ENCODE results near the gene ADCK1.
A peak's percentile ranks its signal among the peaks of the same experiment; 100 is the strongest.
"Not testable (repeated sequence)": the region's sequence is repeated elsewhere in the genome, so short reads cannot be mapped to it uniquely, and the experiment has no call there.

The ADCK1 gene

DNA sequence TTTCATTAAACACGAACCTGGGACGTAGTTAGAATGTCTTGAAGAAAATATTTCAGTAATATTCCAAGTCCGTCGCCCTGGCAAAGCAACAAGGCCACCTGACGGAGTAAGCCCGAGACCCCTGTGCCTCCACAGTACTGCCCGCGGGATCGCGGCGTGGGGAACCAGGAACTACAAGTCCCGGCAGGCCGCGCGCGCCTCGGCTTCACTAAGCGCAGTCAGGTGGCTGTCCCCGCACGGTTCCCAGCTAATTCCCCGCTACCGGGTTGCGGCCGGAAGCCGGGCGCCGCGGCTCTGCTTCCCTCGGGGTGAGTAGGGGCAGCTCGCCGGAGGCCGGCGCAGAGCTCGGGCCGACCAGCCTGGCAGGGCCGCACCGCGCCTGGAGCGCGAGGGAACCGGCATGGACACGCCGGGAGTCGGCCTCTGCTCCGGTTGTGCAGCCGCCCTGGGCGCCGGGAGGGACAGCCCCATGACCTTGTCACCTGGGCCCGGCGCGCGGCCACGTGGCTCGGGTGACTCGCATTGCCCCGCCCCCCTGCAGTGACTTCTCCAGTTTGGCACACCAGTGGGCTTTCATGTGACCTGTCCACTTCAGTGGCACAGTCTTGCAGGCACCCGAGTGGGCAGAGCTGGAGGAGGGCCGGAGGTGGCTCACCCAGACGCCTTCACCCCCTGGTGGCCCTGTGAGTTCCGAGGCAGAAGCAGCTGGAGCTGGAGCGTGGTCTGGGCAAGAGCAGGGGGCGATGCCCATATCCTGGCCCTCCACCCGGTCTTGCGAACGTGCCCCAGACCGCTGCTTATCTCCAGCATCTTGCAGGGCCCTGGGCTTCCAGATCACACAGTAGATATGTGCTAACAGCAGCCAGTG lies at the start of gene ADCK1:
Gene ADCK1 (plus strand): TSS at position 247 of the 868 bp plus-strand sequence. CDS start 18,870 bp downstream, outside the sequence.
- H3K36me3 ChIP-seq (ENCODE audit: control insufficient read depth in 2 of 2, insufficient read depth in 2 of 2, low read length in 2 of 2): no peaks in the 10 kb centered on the region
- peaks cover 3% of the 10 kb centered on the region in 2 donors for H3K4me1 ChIP-seq (ENCODE audit: control insufficient read depth in 2 of 2, insufficient read depth in 2 of 2, low read length in 2 of 2)
- no peaks in the 10 kb centered on the region for H3K27me3 ChIP-seq (ENCODE audit: control insufficient read depth in 2 of 2, insufficient read depth in 2 of 2, low read length in 2 of 2)
- peak within 1 kb of the TSS; percentile 79 to 88 for H3K27ac ChIP-seq (ENCODE audit: low read depth in 2 of 2, low read length in 2 of 2)
- no peaks in the 10 kb centered on the region for H3K9me3 ChIP-seq (ENCODE audit: control insufficient read depth in 2 of 2, low read length in 2 of 2)
- peak within 1 kb of the TSS; percentile 70 to 75 for H3K9ac ChIP-seq (ENCODE audit: low read depth in 1 of 2, low read length in 2 of 2)
- peak within 1 kb of the TSS; percentile 90 to 96 for H3K4me3 ChIP-seq (ENCODE audit: low read length in 2 of 2)

DNA sequence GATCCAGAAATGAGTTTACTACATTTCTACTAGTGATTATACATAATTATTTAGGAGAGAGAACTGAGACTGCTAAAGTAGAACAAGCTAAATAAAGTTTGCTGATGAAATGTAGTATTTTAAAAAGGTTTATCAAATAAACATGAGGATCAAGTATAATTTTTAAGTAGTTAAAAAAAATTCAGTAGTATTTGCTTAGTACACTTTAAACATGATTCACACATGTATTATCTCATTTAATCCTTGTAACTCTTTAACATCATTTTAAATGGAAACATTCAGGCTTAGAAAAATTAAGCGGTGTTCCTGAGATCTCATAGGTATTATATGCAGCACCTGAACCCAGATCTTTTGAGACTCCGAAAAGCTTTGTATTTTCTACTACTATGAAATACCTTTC lies 47.6 kb upstream of the ADCK1 start:
- no peaks in the 10 kb centered on the region for H3K27me3 ChIP-seq (ENCODE audit: control insufficient read depth in 2 of 2, insufficient read depth in 2 of 2, low read length in 2 of 2)
- H3K9me3 ChIP-seq (ENCODE audit: control insufficient read depth in 2 of 2, low read length in 2 of 2): no peaks in the 10 kb centered on the region
- H3K4me3 ChIP-seq (ENCODE audit: low read length in 2 of 2): no peak overlapping the region
- no peak overlapping the region for H3K27ac ChIP-seq (ENCODE audit: low read depth in 2 of 2, low read length in 2 of 2)
- H3K9ac ChIP-seq (ENCODE audit: low read depth in 1 of 2, low read length in 2 of 2): no peak overlapping the region
- H3K36me3 ChIP-seq (ENCODE audit: control insufficient read depth in 2 of 2, insufficient read depth in 2 of 2, low read length in 2 of 2): peaks cover 29 to 46% of the 10 kb centered on the region in 2 donors
- no peaks in the 10 kb centered on the region for H3K4me1 ChIP-seq (ENCODE audit: control insufficient read depth in 2 of 2, insufficient read depth in 2 of 2, low read length in 2 of 2)

DNA sequence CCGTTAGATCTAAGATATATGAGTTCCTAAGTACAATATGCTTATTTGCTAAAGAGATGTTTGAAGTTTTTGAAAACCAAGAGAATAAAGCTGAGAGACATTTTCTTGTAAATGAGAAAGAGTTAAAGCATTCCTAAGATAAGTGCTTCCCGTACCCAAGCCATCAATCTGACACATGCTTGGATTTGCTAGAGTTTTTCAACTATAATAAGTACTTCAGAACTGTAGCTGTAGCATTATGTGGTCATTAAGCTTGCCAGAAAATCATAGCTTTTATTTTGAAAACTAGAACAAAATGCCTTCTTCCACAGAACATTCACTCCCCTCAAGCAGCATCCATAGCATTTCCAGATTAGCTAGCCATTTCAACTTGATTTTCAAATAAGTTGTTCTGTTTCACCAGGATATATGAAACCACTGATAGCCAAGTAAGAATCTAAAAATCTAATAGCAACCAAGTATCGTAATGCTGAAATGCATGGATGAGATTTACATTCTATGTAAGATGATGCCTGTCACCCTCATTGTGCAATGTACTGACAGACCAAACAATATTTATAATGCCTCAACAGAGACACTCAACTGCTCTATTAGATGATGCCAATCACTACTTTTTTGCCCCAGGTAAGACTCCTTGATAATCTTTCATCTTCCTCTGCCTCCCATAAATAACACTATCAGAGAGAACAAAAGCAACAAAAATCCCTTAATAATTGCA lies 47.0 kb upstream of the ADCK1 start:
- no peak overlapping the region for H3K4me3 ChIP-seq (ENCODE audit: low read length in 2 of 2)
- peaks cover 32 to 46% of the 10 kb centered on the region in 2 donors for H3K36me3 ChIP-seq (ENCODE audit: control insufficient read depth in 2 of 2, insufficient read depth in 2 of 2, low read length in 2 of 2)
- H3K27ac ChIP-seq (ENCODE audit: low read depth in 2 of 2, low read length in 2 of 2): no peak overlapping the region
- H3K4me1 ChIP-seq (ENCODE audit: control insufficient read depth in 2 of 2, insufficient read depth in 2 of 2, low read length in 2 of 2): peaks cover 0 to 2% of the 10 kb centered on the region in 2 donors
- H3K27me3 ChIP-seq (ENCODE audit: control insufficient read depth in 2 of 2, insufficient read depth in 2 of 2, low read length in 2 of 2): no peaks in the 10 kb centered on the region
- H3K9me3 ChIP-seq (ENCODE audit: control insufficient read depth in 2 of 2, low read length in 2 of 2): no peaks in the 10 kb centered on the region
- H3K9ac ChIP-seq (ENCODE audit: low read depth in 1 of 2, low read length in 2 of 2): no peak overlapping the region

DNA sequence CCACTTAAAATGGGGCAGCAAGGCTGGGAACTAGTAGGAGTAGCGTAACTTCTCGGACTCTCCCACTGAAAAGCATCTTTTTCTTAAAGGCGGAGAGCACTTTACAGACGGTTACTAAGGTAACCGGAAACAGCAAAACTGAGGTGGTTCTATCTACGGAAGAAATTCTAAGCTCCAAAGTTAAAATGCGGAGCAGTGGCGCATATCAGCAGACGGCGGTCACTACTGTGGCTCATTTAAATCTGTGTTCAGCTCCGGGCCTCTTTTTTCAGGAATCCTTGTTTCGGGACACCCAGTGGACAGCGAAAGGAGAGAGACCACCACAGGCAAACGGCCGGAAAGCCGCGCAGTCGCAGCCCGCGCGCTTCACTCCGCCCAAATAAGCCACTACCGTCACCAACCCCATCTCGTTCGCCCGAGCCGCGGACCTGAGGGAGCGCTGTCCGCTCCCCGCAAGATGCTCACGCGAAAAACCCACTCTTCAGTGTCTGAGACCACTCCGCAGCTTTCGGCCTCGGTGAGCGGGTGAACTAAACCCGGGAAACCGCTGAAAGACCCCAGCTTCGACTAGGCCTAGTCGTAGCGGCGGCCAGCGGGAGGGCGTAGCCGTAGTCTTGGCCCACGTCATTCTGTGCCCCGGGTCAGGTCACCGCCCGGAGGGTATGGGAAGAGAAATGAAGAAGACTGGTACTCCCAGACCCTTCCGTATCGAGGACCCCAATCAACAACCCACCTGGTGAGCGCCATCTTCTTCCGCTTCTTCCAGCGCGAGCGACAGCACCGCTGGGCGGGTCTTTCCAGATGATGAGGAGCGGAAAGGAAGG lies 39.3 kb upstream of the ADCK1 start, which contains the start of gene SNW1:
Gene SNW1 (minus strand): TSS at position 776 of the 824 bp plus-strand sequence. CDS start 29 bp downstream, at position 747.
- H3K27ac ChIP-seq (ENCODE audit: low read depth in 2 of 2, low read length in 2 of 2): peak within 1 kb of the TSS; percentile 89 to 91
- no peaks in the 10 kb centered on the region for H3K27me3 ChIP-seq (ENCODE audit: control insufficient read depth in 2 of 2, insufficient read depth in 2 of 2, low read length in 2 of 2)
- H3K4me1 ChIP-seq (ENCODE audit: control insufficient read depth in 2 of 2, insufficient read depth in 2 of 2, low read length in 2 of 2): peaks cover 15 to 24% of the 10 kb centered on the region in 2 donors
- H3K4me3 ChIP-seq (ENCODE audit: low read length in 2 of 2): peak within 1 kb of the TSS; percentile 95 to 98
- peaks cover 4% of the 10 kb centered on the region in 2 donors for H3K36me3 ChIP-seq (ENCODE audit: control insufficient read depth in 2 of 2, insufficient read depth in 2 of 2, low read length in 2 of 2)
- H3K9me3 ChIP-seq (ENCODE audit: control insufficient read depth in 2 of 2, low read length in 2 of 2): no peaks in the 10 kb centered on the region
- peak within 1 kb of the TSS; percentile 92 to 95 for H3K9ac ChIP-seq (ENCODE audit: low read depth in 1 of 2, low read length in 2 of 2)

DNA sequence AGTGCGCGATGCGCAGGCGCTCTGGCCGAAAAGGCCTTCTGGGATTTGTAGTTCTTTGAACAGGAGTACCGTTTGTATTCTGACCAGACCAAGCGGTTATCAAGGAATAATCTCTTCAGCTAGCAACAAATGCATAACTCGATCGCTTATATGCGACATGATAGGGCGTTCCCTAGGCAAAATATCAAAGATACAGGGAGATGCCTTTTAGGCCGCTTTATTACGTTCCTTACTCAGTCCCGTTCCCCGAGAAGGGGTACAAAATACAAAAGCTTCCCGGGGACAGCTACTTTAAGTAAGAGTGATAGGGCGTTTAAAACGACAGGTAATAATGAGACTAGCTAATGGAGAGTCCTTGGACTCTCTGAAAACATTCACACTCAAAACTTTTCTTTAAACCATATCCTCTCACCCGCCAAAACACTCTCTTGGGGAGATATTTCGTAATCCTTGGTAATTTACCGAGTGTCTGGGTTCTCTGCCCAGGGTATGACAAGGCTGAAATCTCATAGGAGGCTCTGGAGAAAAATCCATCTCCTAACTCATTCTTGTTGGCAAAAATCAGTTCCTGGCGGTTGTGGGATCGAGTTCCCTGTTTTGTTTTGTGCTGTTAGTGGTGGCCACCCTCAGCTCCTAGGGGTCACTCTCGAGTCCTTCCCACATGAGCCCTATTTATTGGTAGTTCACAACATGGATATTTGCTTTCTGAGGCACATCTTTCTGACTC lies 38.5 kb upstream of the ADCK1 start:
- Histone ChIP-seq H3K36me3 (ENCODE audit: control insufficient read depth in 2 of 2, insufficient read depth in 2 of 2, low read length in 2 of 2) (peaks cover 4% of the 10 kb centered on the region in 2 donors), H3K9ac (ENCODE audit: low read depth in 1 of 2, low read length in 2 of 2) (peak overlapping the region; percentile 82 to 95), H3K4me3 (ENCODE audit: low read length in 2 of 2) (peak overlapping the region; percentile 95 to 98), H3K27me3 (ENCODE audit: control insufficient read depth in 2 of 2, insufficient read depth in 2 of 2, low read length in 2 of 2) (no peaks in the 10 kb centered on the region), H3K4me1 (ENCODE audit: control insufficient read depth in 2 of 2, insufficient read depth in 2 of 2, low read length in 2 of 2) (peaks cover 15 to 24% of the 10 kb centered on the region in 2 donors), H3K9me3 (ENCODE audit: control insufficient read depth in 2 of 2, low read length in 2 of 2) (no peaks in the 10 kb centered on the region), H3K27ac (ENCODE audit: low read depth in 2 of 2, low read length in 2 of 2) (peak overlapping the region; percentile 89 to 91)

- peaks cover 13 to 23% of the 10 kb centered on the region in 2 donors for H3K4me1 ChIP-seq (ENCODE audit: control insufficient read depth in 2 of 2, insufficient read depth in 2 of 2, low read length in 2 of 2)
- H3K4me3 ChIP-seq (ENCODE audit: low read length in 2 of 2): no peak overlapping the region
- no peak overlapping the region for H3K9ac ChIP-seq (ENCODE audit: low read depth in 1 of 2, low read length in 2 of 2)
- H3K27ac ChIP-seq (ENCODE audit: low read depth in 2 of 2, low read length in 2 of 2): no peak overlapping the region
- peaks cover 0 to 2% of the 10 kb centered on the region in 2 donors for H3K36me3 ChIP-seq (ENCODE audit: control insufficient read depth in 2 of 2, insufficient read depth in 2 of 2, low read length in 2 of 2)
- no peaks in the 10 kb centered on the region for H3K9me3 ChIP-seq (ENCODE audit: control insufficient read depth in 2 of 2, low read length in 2 of 2)
- no peaks in the 10 kb centered on the region for H3K27me3 ChIP-seq (ENCODE audit: control insufficient read depth in 2 of 2, insufficient read depth in 2 of 2, low read length in 2 of 2)
These were observed 36.6 kb upstream of the ADCK1 start for GRCh38 chr14:77763316-77763715.

DNA sequence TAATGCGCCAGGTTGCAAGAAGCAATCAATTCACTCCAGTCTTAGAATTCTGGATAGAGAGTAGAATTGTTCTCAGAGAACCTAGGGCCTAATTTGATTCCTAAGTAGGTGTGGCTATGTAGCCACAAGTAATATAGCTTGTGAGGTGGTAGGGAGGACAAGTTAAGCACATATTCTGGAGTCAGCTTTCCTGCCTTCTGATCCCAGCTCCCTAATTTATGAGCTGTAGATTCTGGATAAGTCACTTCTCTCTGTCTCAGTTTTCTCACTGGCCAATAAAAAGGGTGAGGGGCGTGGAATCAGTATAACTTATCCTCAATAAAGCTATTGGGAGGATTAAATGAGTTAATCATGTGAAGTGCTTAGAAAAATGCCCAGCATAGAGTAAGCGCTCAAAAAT lies 35.9 kb upstream of the ADCK1 start:
- H3K4me1 ChIP-seq (ENCODE audit: control insufficient read depth in 2 of 2, insufficient read depth in 2 of 2, low read length in 2 of 2): peaks cover 13 to 17% of the 10 kb centered on the region in 2 donors
- no peaks in the 10 kb centered on the region for H3K27me3 ChIP-seq (ENCODE audit: control insufficient read depth in 2 of 2, insufficient read depth in 2 of 2, low read length in 2 of 2)
- no peak overlapping the region for H3K27ac ChIP-seq (ENCODE audit: low read depth in 2 of 2, low read length in 2 of 2)
- H3K9me3 ChIP-seq (ENCODE audit: control insufficient read depth in 2 of 2, low read length in 2 of 2): no peaks in the 10 kb centered on the region
- no peak overlapping the region for H3K9ac ChIP-seq (ENCODE audit: low read depth in 1 of 2, low read length in 2 of 2)
- H3K4me3 ChIP-seq (ENCODE audit: low read length in 2 of 2): no peak overlapping the region
- no peaks in the 10 kb centered on the region for H3K36me3 ChIP-seq (ENCODE audit: control insufficient read depth in 2 of 2, insufficient read depth in 2 of 2, low read length in 2 of 2)

- H3K9me3 ChIP-seq (ENCODE audit: control insufficient read depth in 2 of 2, low read length in 2 of 2); H3K4me3 ChIP-seq (ENCODE audit: low read length in 2 of 2); H3K4me1 ChIP-seq (ENCODE audit: control insufficient read depth in 2 of 2, insufficient read depth in 2 of 2, low read length in 2 of 2); H3K9ac ChIP-seq (ENCODE audit: low read depth in 1 of 2, low read length in 2 of 2); H3K36me3 ChIP-seq (ENCODE audit: control insufficient read depth in 2 of 2, insufficient read depth in 2 of 2, low read length in 2 of 2); H3K27me3 ChIP-seq (ENCODE audit: control insufficient read depth in 2 of 2, insufficient read depth in 2 of 2, low read length in 2 of 2): not testable (repeated sequence)
- peak overlapping the region; percentile 6 to 16 for H3K27ac ChIP-seq (ENCODE audit: low read depth in 2 of 2, low read length in 2 of 2)
These were observed 31.4 kb upstream of the ADCK1 start for GRCh38 chr14:77768442-77769069.

GRCh38 chr14:77773966-77774365 lies 25.9 kb upstream of the ADCK1 start:
- H3K27ac ChIP-seq (ENCODE audit: low read depth in 2 of 2, low read length in 2 of 2); H3K4me3 ChIP-seq (ENCODE audit: low read length in 2 of 2); H3K36me3 ChIP-seq (ENCODE audit: control insufficient read depth in 2 of 2, insufficient read depth in 2 of 2, low read length in 2 of 2); H3K9me3 ChIP-seq (ENCODE audit: control insufficient read depth in 2 of 2, low read length in 2 of 2); H3K9ac ChIP-seq (ENCODE audit: low read depth in 1 of 2, low read length in 2 of 2); H3K27me3 ChIP-seq (ENCODE audit: control insufficient read depth in 2 of 2, insufficient read depth in 2 of 2, low read length in 2 of 2); H3K4me1 ChIP-seq (ENCODE audit: control insufficient read depth in 2 of 2, insufficient read depth in 2 of 2, low read length in 2 of 2): not testable (repeated sequence)
